K562 (cell line): ENCODE measurements around the gene PTGER3. TPM values are rescaled to one million over a fixed set of nuclear protein-coding genes. Genes with fewer than 3 reads are reported as not detected.

Experiments
- ATAC-seq: fragments of 200-7000 bp; cut with Tn5 transposase; 3 replicates; pipeline ENCODE4 v1.9.1; 2020; ENCODE audit warnings: moderate library complexity
- BruUV-seq: library from RNA; stranded (reverse); fragments of 400-500 nt; replicated peaks from 2 replicates; lab custom pipeline; 2021; lab: Mats Ljungman, UMichigan
- CTCF ChIA-PET: fragments of 300-600 bp; formaldehyde crosslinking; extraction: SDS; loops from one replicate; lab custom pipeline; 2021; ENCODE audit warnings: low intra/inter-chr PET ratio; lab: Yijun Ruan, JAX
- POLR2A ChIA-PET: fragments of 300-600, 350-650 bp; sonication (Branson Sonifier 250); formaldehyde crosslinking; extraction: SDS; loops from one replicate; lab custom pipeline; 2021; ENCODE audit warnings: antibody characterized with exemption, inconsistent platforms; lab: Yijun Ruan, JAX
- DNase-seq, 4 experiments: peaks; one replicate each; pipeline versions ENCODE4 v3.0.0 to v3.0.0-alpha.2; 2011 to 2018; ENCODE audit warnings: low spot score in 3 of 4, mixed read lengths in 3 of 4; ENCODE audit errors: extremely low read depth in 1 of 4
- FAIRE-seq: peaks from 2 replicates; lab custom pipeline; 2011; peaks lifted over from hg19 to GRCh38; lab: Jason Lieb, UNC
- H2AFZ ChIP-seq: 2 replicates; pipeline ENCODE4 v1.6.0; 2011; ENCODE audit warnings: low read depth, low read length, control low read depth, inconsistent platforms
- H3K27ac ChIP-seq: fragments of 200-600 bp; 3 replicates; pipeline ENCODE4 v1.8.0; 2011; ENCODE audit warnings: low read depth, mild to moderate bottlenecking, control low read depth, inconsistent platforms, low read length, moderate library complexity, mixed read lengths; ENCODE audit errors: extremely low read depth
- H3K27me3 ChIP-seq, 2 experiments: fragments of 300-600 bp in 1 of 2; 2 replicates in 1 of 2; 3 replicates in 1 of 2; pipeline versions ENCODE4 v1.6.0 to v1.8.0; 2011; ENCODE audit warnings: inconsistent platforms in 2 of 2, low read length in 2 of 2, mild to moderate bottlenecking in 1 of 2, mixed read lengths in 1 of 2, moderate library complexity in 1 of 2; ENCODE audit not compliant: control insufficient read depth in 2 of 2, insufficient read depth in 2 of 2
- H3K36me3 ChIP-seq: fragments of 300-600 bp; 3 replicates; pipeline ENCODE4 v1.8.0; 2011; ENCODE audit warnings: mild to moderate bottlenecking, low read length, inconsistent platforms; ENCODE audit not compliant: control insufficient read depth, insufficient read depth
- H3K4me1 ChIP-seq, 2 experiments: fragments of 200-600 bp in 1 of 2; replicated peaks in 1 of 2; 2 replicates in 1 of 2; 3 replicates in 1 of 2; pipeline versions ENCODE4 v1.5.1 to v1.8.0; 2011; ENCODE audit warnings: inconsistent platforms in 2 of 2, low read length in 2 of 2, mild to moderate bottlenecking in 1 of 2, mixed read lengths in 1 of 2, moderate library complexity in 1 of 2; ENCODE audit not compliant: control insufficient read depth in 2 of 2, insufficient read depth in 2 of 2
- H3K4me2 ChIP-seq: 2 replicates; pipeline ENCODE4 v1.6.1; 2011; ENCODE audit warnings: low read length, control low read depth, inconsistent platforms, mixed read lengths; ENCODE audit not compliant: insufficient read depth
- H3K4me3 ChIP-seq: fragments of 200-600 bp; sonication (generic), shearing (Covaris generic); 2 replicates; pipeline ENCODE4 v1.5.1; 2016; ENCODE audit warnings: control low read depth, inconsistent platforms
- H3K79me2 ChIP-seq: fragments of 200-600 bp; 3 replicates; pipeline ENCODE4 v1.8.0; 2011; ENCODE audit warnings: low read length, inconsistent platforms; ENCODE audit not compliant: control insufficient read depth, insufficient read depth
- H3K9ac ChIP-seq, 2 experiments: 2 replicates each; pipeline versions ENCODE4 v1.6.0 to v1.6.1; 2011; ENCODE audit warnings: low read depth in 2 of 2, low read length in 2 of 2, control low read depth in 1 of 2, inconsistent platforms in 1 of 2, mild to moderate bottlenecking in 1 of 2, mixed read lengths in 1 of 2; ENCODE audit not compliant: insufficient read depth in 1 of 2
- H3K9me1 ChIP-seq: one replicate; pipeline ENCODE4 v1.6.0; 2011; ENCODE audit warnings: inconsistent platforms, mild to moderate bottlenecking, low read length, moderate library complexity; ENCODE audit not compliant: control insufficient read depth, insufficient read depth
- H3K9me3 ChIP-seq: replicated peaks from 2 replicates; pipeline ENCODE4 v1.5.1; 2011; ENCODE audit warnings: low read depth, low read length, inconsistent platforms; ENCODE audit not compliant: control insufficient read depth, insufficient read depth
- H4K20me1 ChIP-seq: replicated peaks from 2 replicates; pipeline ENCODE4 v1.6.1; 2011; ENCODE audit warnings: low read length, inconsistent platforms, mixed read lengths; ENCODE audit not compliant: control insufficient read depth, insufficient read depth
- CEBPB ChIP-seq: fragments of 450-650 bp; IDR thresholded peaks from 2 replicates; pipeline ENCODE4 v1.6.1; 2016; ENCODE audit warnings: missing genetic modification characterization, missing compliant biosample characterization
- CEBPG ChIP-seq, 3 experiments: fragments of 200-800 bp in 1 of 3; sonication (Bioruptor generic) in 1 of 3; sonication (generic) in 1 of 3; formaldehyde crosslinking in 1 of 3; IDR thresholded peaks in 2 of 3; conservative IDR thresholded peaks in 1 of 3; 2 replicates each; pipeline versions ENCODE4 v1.6.1 to v1.8.0; 2016 to 2022; ENCODE audit warnings: missing compliant biosample characterization in 2 of 3, missing genetic modification characterization in 2 of 3, mild to moderate bottlenecking in 1 of 3, missing genetic modification reagents in 1 of 3
- GTF2A2 ChIP-seq: IDR thresholded peaks from 2 replicates; pipeline ENCODE4 v1.6.1; 2016; ENCODE audit warnings: mild to moderate bottlenecking, missing genetic modification characterization, missing compliant biosample characterization
- NCOA2 ChIP-seq, 2 experiments: fragments of 450-650 bp; IDR thresholded peaks; 2 replicates each; pipeline ENCODE4 v1.6.1; 2018; ENCODE audit warnings: mild to moderate bottlenecking in 2 of 2, moderate library complexity in 1 of 2; ENCODE audit not compliant: partially characterized antibody in 2 of 2
- PURB ChIP-seq: sonication (generic); formaldehyde crosslinking; IDR thresholded peaks from 2 replicates; pipeline ENCODE4 v1.9.0; 2021; ENCODE audit warnings: low read depth, mild to moderate bottlenecking, missing genetic modification reagents
- RREB1 ChIP-seq: fragments of 250-450 bp; sonication (Bioruptor Pico); IDR thresholded peaks from 2 replicates; pipeline ENCODE4 v1.4.0; 2020
- WGBS: fragments of 100-300 bp; shearing (Covaris generic); methylation state at CpG from one replicate; pipeline ENCODE4 v1.1.6; 2016; ENCODE audit warnings: low coverage, mixed read lengths; ENCODE audit not compliant: insufficient coverage; ENCODE audit errors: missing lambda C conversion rate; 5-methylcytosine and 5-hydroxymethylcytosine counted together
- in situ Hi-C: fragments of 300-500 bp; cut with MboI; formaldehyde crosslinking; loops from 4 replicates; pipeline ENCODE4 v1.15.0; 2018; ENCODE audit warnings: inconsistent platforms, mixed read lengths
- intact Hi-C: fragments of 100-400 bp; cut with micrococcal nuclease; formaldehyde crosslinking; loops from 2 replicates; pipeline ENCODE4 v1.14.2; 2022
- polyA plus RNA-seq, 8 experiments: library from polyadenylated mRNA; depleted of rRNA in 4 of 8; stranded (reverse) in 5 of 8; unstranded in 3 of 8; fragments of >200 nt; fragmentation: Nextera tagmentation in 2 of 8; fragmentation: Illumina TruSeq in 1 of 8; extraction: Ambion mirVana in 2 of 8; extraction: Trizol in 1 of 8; gene quantifications; 2 replicates each; pipeline versions ENCODE4 v1.2.1 to v1.2.3, GENCODE V29; 2011 to 2014; ENCODE audit warnings: inconsistent platforms in 1 of 8, missing spikeins in 1 of 8
- total RNA-seq, 7 experiments: library from RNA; depleted of rRNA in 6 of 7; stranded (reverse); fragments of >200 nt in 6 of 7; fragmentation: Illumina TruSeq in 2 of 7; extraction: Trizol in 2 of 7; gene quantifications; 2 replicates each; pipeline versions ENCODE4 v1.2.1 to v1.2.3, GENCODE V29; 2011 to 2021; ENCODE audit warnings: low replicate concordance in 1 of 7
- TF ChIP-seq, protein P1 (sequence below): fragments of 250-450 bp; sonication (Bioruptor Pico); IDR thresholded peaks from 2 replicates; pipeline ENCODE4 v1.4.0; 2020; ENCODE audit warnings: borderline replicate concordance

PTGER3 gene
- total and polyA plus RNA-seq, 9 of the 15 experiments (the other 6 are each of a cell fraction or from before 2014, with no cell fraction given): 3.8 to 28.5 (median 14.2) TPM

DNA sequence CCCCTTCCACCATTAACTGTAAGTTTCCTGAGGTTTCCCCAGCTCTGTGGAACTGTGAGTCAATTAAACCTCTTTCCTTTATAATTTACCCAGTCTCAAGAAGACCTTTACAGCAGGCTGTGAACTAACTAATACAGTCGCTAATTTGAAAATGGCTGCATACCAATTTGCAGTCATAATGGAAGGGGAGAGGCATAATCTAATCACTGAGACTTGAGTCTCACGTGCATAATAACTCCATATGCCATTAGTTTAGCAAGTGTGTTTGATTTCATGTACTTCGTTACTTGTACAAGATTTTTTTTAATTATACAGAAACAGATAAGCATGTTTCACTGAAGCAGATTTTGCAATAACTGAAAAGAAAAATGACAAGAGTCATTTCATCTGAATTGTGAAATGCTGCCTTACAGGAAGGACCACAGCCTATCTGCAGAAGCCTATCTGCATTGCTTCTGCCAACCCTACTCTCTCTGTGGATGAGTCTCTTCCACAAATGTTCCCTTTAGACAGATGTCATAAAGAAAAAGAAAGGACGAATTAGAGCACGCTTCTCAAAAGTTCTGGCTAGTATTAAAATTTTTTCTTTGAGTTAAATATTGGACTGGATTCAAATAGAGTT is 99.1 kb downstream of the PTGER3 start:
- POLR2A ChIA-PET: no interaction called here
- CTCF ChIA-PET: no interaction called here
- Histone ChIP-seq H2AFZ (no peak overlapping the region), H3K9me1 (no peaks in the 10 kb centered on the region)
- intact Hi-C loops: no loop called here
- TF ChIP-seq CEBPB (tag) (peak; percentile 63), GTF2A2 (tag) (no peak), CEBPG (CRISPR knock-in tag; IDR thresholded peaks at IDR 0.05) (no peak), CEBPG (tag; conservative IDR thresholded peaks at IDR 0.05 in 1 of 2, IDR thresholded peaks at IDR 0.05 in 1 of 2) (0 out of 4 replicates have a peak, but pooled peaks of 1 of the 2 experiments have one; percentile 21)
- TF ChIP-seq, all 486 proteins: peak for 2
- H3K4me1 ChIP-seq: no peaks in the 10 kb centered on the region
- 36% methylated on average over 4 of the region's 5 CpGs for WGBS
- no peaks in the 10 kb centered on the region for H4K20me1 ChIP-seq
- no peak for ATAC-seq
- no peaks in the 10 kb centered on the region for H3K79me2 ChIP-seq
- H3K4me2 ChIP-seq: no peak overlapping the region
- no peaks in the 10 kb centered on the region for H3K36me3 ChIP-seq
- DNase-seq: no peak
- BruUV-seq: no TSS peak
- H3K9ac ChIP-seq: no peak overlapping the region
- no peak overlapping the region for H3K27ac ChIP-seq
- no peak for FAIRE-seq
- in situ Hi-C loops: no loop called here
- no peak overlapping the region for H3K4me3 ChIP-seq
- H3K27me3 ChIP-seq: no peaks in the 10 kb centered on the region
- no peaks in the 10 kb centered on the region for H3K9me3 ChIP-seq

DNA sequence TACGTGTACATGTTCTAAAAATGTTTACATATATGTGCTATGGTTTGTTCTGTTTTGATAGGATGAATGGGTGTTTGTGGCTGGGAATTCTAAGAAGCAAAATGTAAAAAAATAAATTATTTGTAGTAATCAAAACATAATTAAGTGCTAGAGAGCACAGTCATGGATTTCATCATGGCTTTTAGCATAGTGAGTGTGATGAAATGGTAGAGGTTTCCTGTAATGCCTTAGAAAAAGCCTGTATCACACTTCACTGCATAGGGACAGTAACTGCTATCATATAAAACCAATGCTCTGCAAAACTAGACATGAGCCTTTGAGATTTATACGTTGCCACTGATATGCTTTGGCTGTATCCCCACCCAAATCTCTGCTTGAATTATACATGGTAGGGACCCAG is 99.8 kb downstream of the PTGER3 start:
- no peaks in the 10 kb centered on the region for H3K79me2 ChIP-seq
- intact Hi-C loops (no loop called here), in situ Hi-C loops (no loop called here)
- H3K27ac ChIP-seq: no peak overlapping the region
- CTCF ChIA-PET: no interaction called here
- no peaks in the 10 kb centered on the region for H3K9me3 ChIP-seq
- no TSS peak for BruUV-seq
- no peak for DNase-seq
- no peaks in the 10 kb centered on the region for H3K36me3 ChIP-seq
- FAIRE-seq: no peak
- no peak overlapping the region for H3K9ac ChIP-seq
- POLR2A ChIA-PET: no interaction called here
- no peaks in the 10 kb centered on the region for H3K27me3 ChIP-seq
- ATAC-seq: no peak
- 43% methylated on average over 2 of the region's 2 CpGs for WGBS
- H3K9me1 ChIP-seq: no peaks in the 10 kb centered on the region
- no peak overlapping the region for H3K4me2 ChIP-seq
- no peak overlapping the region for H3K4me3 ChIP-seq
- no peaks in the 10 kb centered on the region for H4K20me1 ChIP-seq
- H3K4me1 ChIP-seq: no peaks in the 10 kb centered on the region
- H2AFZ ChIP-seq: no peak overlapping the region
- TF ChIP-seq PURB (CRISPR knock-in tag) (no peak), NCOA2 (IDR thresholded peaks at IDR 0.05; ENCODE audit: partially characterized antibody in 2 of 2) (no peak), RREB1 (CRISPR knock-in tag) (no peak)
- TF ChIP-seq, protein P1, sequence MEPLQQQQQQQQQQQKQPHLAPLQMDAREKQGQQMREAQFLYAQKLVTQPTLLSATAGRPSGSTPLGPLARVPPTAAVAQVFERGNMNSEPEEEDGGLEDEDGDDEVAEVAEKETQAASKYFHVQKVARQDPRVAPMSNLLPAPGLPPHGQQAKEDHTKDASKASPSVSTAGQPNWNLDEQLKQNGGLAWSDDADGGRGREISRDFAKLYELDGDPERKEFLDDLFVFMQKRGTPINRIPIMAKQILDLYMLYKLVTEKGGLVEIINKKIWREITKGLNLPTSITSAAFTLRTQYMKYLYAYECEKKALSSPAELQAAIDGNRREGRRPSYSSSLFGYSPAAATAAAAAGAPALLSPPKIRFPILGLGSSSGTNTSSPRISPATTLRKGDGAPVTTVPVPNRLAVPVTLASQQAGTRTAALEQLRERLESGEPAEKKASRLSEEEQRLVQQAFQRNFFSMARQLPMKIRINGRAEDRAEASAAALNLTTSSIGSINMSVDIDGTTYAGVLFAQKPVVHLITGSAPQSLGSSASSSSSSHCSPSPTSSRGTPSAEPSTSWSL (CRISPR knock-in tag): no peak
